GM21717 (cell line): ENCODE data around the gene DES.

Experiments
- ATAC-seq: cut with Tn5 transposase; IDR thresholded peaks from one replicate; pipeline ENCODE4 v1.9.1; 2021; ENCODE audit warnings: mild to moderate bottlenecking, moderate library complexity; ENCODE audit not compliant: unreplicated experiment

The DES gene

GRCh38 chr2:219470429-219470828 is 52.3 kb downstream of the DES start:
- no peak for ATAC-seq

DNA sequence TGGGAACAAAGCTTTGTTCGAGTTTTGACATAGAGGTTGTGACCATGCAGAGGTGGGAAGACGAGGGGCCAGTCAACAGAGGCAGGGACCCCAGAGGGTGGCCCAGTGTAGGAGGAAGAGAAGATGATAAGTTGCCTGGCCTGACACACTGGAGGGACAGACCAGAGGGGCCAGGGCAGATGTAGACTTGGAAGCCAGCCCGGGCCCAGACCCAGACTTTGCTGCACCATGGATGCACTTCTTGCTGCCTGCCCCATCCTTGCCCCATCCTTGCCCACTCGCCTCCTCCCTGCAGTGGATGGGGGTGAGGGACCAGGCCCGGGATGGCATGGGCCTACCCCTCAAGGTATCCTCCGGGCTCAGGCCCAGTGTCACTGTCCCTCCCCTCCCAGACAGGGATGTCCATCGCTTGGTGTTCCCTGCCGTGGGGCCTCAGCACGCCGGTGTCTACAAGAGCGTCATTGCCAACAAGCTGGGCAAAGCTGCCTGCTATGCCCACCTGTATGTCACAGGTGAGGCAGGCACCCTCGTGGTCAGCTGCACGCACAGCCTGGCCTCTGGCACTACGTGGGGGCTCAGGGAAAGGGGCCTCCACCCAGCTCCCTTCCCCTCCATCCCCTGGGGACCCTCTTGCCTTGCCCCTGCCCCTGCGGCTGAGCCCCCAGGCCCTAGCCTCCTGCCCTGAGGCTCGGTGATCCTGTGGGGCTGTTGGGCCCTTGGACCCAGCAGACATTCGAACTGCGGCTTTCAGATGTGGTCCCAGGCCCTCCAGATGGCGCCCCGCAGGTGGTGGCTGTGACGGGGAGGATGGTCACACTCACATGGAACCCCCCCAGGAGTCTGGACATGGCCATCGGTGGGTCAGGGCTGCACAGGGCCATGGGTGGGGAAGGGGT is 53.5 kb downstream of the DES start:
- ATAC-seq = no peak

GRCh38 chr2:219472629-219473187 is 54.5 kb downstream of the DES start:
- no peak for ATAC-seq

DNA sequence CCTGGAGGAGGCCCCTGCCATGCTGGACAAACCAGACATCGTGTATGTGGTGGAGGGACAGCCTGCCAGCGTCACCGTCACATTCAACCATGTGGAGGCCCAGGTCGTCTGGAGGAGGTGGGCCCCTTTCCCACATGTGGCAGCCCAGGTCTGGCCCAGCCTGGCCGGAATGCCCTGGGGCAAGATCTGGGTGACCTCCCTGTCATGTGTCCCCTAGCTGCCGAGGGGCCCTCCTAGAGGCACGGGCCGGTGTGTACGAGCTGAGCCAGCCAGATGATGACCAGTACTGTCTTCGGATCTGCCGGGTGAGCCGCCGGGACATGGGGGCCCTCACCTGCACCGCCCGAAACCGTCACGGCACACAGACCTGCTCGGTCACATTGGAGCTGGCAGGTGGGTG is 55.3 kb downstream of the DES start:
- ATAC-seq = no peak

DNA sequence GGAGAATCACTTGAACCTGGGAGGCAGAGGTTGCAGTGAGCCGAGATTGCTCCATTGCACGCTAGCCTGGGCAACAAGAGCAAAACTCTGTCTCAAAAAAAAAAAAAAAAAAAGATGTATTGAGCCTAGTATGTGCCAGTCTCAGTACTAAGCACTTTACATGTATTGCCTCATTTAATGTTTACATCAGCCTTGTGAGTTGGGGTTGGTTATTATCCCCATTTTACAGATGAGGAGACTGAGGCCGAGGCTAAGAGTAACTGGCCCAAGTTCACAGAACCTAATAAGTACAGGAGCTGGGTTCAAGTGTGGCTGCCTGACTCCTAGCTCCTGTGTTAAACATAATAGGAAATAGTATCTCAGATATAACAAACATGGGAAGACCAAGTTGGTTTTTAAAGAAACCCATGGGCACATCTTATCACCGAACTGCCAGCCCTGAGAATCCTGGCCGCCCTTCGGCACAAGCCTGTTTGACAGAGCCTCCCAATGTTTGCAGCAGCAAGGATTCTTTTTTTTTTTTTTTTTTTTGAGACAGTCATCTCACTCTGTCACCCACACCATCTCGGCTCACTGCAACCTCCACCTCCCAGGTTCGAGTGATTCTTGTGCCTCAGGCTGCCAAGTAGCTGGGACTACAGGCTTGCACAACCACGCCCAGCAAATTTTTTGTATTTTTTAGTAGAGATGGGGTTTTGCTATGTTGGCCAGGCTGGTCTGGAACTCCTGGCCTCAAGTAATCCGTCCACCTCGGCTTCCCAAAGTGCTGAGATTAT is 56.3 kb downstream of the DES start:
- ATAC-seq = no peak

- ATAC-seq = no peak
Measured at GRCh38 chr2:219475278-219475677, 57.1 kb downstream of the DES start.

DNA sequence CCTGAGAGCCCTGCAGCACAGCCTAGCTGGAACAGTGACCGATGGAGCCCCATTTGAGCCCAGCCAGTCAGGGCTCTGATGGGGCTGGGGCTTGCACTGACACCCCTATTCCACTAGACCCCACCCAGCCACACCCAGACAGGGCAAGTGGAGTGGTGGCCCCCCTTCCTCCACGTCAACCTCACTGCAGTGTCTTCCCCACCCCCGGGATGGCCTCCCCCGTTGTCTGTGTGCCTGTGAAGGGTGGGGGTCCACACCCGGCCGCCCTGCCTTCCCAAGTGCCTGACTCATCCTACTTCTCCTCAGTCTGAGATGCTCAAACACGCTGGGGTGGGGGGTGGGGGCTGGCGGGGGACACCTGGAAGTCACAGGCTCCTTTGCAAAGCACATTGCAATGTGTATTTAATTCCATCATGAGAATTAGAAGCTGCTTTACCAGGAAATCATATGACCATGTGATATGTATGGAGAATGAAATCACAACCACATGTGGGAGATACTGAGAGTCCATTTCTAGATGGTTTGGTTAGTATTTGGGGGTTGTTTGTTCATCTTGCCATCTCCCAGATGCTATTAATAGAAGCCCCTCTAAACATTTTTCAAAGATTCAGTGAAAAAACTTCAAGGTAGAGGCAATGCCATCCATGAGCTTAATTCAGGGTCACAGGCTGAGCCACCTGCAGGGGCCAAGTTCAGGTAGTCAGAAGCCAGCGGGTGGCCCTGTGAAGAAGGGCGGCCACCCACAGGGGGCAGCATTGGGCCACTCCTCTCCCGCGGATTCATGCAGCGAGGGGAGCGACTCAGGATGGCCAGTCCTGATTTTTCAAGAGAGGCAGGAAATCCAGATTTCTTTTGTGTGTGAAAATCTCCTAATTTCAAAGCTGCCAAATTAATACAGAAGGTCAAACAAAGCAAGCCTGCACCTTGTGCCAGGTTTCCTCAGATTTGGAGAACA is 57.8 kb downstream of the DES start:
- ATAC-seq = no peak
